ENCODE data around the gene ZNF185.

ZNF185 gene

DNA sequence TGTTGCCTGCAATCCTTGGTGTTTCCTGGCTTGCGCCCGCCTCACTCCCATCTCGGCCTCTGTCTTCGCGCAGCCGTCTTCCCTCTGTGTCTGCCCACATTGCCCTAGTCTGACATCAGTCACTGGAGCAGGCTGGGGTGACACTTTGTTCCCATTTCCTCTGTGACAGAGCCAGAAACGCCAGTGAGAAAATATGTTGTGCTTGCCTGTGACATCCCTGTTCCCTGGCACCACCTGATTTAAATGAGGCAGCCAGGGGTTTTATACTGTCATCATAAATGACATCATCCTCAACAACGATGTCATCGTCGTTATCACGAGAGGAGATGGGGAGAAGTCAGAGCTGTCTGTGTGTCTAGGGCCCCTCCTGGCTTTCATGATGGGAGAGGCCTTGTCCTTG, 29.1 kb downstream of the ZNF185 start:
- H2BK12ac ChIP-seq (ENCODE audit: low read length): no peak overlapping the region
- H3K23ac ChIP-seq (ENCODE audit: low read depth, low read length, poor library complexity): no peak overlapping the region
- no peak overlapping the region for H3K4ac ChIP-seq (ENCODE audit: low read length)
- no peaks in the 10 kb centered on the region for H3K9me3 ChIP-seq (replicated peaks in 1 of 2; ENCODE audit: control insufficient read depth in 2 of 2, insufficient read depth in 1 of 2, low read depth in 1 of 2, low read length in 2 of 2)
- no peak for DNase-seq (ENCODE audit: low spot score)
- no peak overlapping the region for H2AK5ac ChIP-seq (ENCODE audit: low read depth, low read length)
- no peak overlapping the region for H2BK5ac ChIP-seq (ENCODE audit: low read length)
- no peak overlapping the region for H4K8ac ChIP-seq (ENCODE audit: low read depth, low read length)
- no peak overlapping the region for H2BK120ac ChIP-seq (ENCODE audit: low read depth, low read length)
- H4K91ac ChIP-seq (ENCODE audit: low read depth, low read length, poor library complexity): no peak overlapping the region
- H3K4me1 ChIP-seq (ENCODE audit: control insufficient read depth in 2 of 2, insufficient read depth in 1 of 2, low read depth in 1 of 2, low read length in 2 of 2): peaks cover 0 to 2% of the 10 kb centered on the region in 2 donors
- H3K14ac ChIP-seq (ENCODE audit: low read length): no peak overlapping the region
- no CpG with 5 or more reads among the region's 11 CpGs for WGBS, 2 donors (ENCODE audit: extremely low coverage in 2 of 2, insufficient read length in 2 of 2, insufficient replicate concordance in 1 of 2)
- H2BK15ac ChIP-seq (ENCODE audit: low read length): no peak overlapping the region
- H3K79me1 ChIP-seq (ENCODE audit: low read depth, low read length): no peaks in the 10 kb centered on the region
- H3K27ac ChIP-seq (replicated peaks; ENCODE audit: low read length): no peak overlapping the region
- no peak overlapping the region for H3K4me3 ChIP-seq (ENCODE audit: low read length in 2 of 2)
- no peak overlapping the region for H2AFZ ChIP-seq (ENCODE audit: low read length)
- no peak overlapping the region for H3K18ac ChIP-seq (ENCODE audit: low read length)
- no peak overlapping the region for H3K9ac ChIP-seq (ENCODE audit: low read depth, low read length, poor library complexity)
- H3K36me3 ChIP-seq (replicated peaks in 1 of 2; ENCODE audit: control insufficient read depth in 2 of 2, insufficient read depth in 2 of 2, low read length in 2 of 2): no peaks in the 10 kb centered on the region
- no peak overlapping the region for H3K4me2 ChIP-seq (ENCODE audit: insufficient read depth, low read length, poor library complexity, severe bottlenecking)
- peaks cover 0 to 28% (median 0%) of the 10 kb centered on the region in 3 experiments for H3K27me3 ChIP-seq (ENCODE audit: control insufficient read depth in 3 of 3, insufficient read depth in 3 of 3, low read depth in 1 of 3, low read length in 3 of 3)

DNA sequence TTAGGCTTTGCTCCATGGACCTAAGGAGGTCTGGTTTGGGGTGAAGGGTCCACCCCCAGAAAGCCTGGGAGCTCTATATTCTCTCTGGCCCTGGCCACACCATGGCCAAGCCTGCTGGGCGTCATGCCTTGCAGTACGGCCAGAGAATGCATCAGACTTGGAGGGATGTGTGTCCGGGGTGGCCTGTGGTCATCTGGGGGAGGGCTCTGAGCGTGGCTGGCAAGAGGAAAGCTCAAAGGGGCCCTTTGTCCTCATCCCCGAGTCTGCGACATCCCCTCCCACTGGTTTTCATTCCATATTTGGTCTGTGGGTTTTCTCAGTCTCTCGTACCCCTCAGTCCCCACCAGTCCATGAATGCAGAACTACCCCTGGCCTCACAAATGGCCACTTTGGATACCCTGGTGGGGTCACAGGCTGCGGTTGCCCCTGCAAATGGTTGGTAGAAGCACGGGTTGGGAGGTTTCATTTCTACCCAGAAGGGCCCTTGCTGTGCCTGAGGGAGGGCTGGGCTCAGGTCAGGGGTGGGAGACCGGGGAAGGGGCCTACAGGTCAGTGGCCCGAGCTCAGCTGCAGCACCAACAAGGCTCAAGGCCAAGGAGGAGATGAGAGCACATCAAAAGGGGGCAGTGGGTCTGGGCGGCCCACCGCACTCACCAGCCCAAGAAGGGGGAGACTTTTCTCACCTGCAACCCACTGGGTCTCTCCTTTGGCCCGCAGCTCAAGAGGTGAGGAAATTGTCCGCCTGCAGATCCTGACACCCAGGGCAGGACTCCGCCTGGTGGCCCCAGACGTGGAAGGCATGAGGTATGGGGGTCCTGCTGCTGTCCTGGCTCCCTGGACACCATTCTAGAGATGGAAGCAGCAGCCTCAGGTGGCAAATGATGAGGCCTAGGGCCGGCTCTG, 30.2 kb downstream of the ZNF185 start:
- no CpG with 5 or more reads among the region's 18 CpGs for WGBS, 2 donors (ENCODE audit: extremely low coverage in 2 of 2, insufficient read length in 2 of 2, insufficient replicate concordance in 1 of 2)
- Histone ChIP-seq H4K8ac (ENCODE audit: low read depth, low read length) (no peak overlapping the region), H3K36me3 (replicated peaks in 1 of 2; ENCODE audit: control insufficient read depth in 2 of 2, insufficient read depth in 2 of 2, low read length in 2 of 2) (no peaks in the 10 kb centered on the region), H3K4ac (ENCODE audit: low read length) (no peak overlapping the region), H3K27me3 (ENCODE audit: control insufficient read depth in 3 of 3, insufficient read depth in 3 of 3, low read depth in 1 of 3, low read length in 3 of 3) (peaks cover 0 to 33% (median 0%) of the 10 kb centered on the region in 3 experiments), H2BK12ac (ENCODE audit: low read length) (no peak overlapping the region), H3K9me3 (replicated peaks in 1 of 2; ENCODE audit: control insufficient read depth in 2 of 2, insufficient read depth in 1 of 2, low read depth in 1 of 2, low read length in 2 of 2) (no peaks in the 10 kb centered on the region), H3K9ac (ENCODE audit: low read depth, low read length, poor library complexity) (no peak overlapping the region), H2AFZ (ENCODE audit: low read length) (no peak overlapping the region), H3K27ac (replicated peaks; ENCODE audit: low read length) (no peak overlapping the region), H3K23ac (ENCODE audit: low read depth, low read length, poor library complexity) (no peak overlapping the region), H3K4me2 (ENCODE audit: insufficient read depth, low read length, poor library complexity, severe bottlenecking) (no peak overlapping the region), H3K4me3 (ENCODE audit: low read length in 2 of 2) (no peak overlapping the region), H3K79me1 (ENCODE audit: low read depth, low read length) (no peaks in the 10 kb centered on the region), H2BK15ac (ENCODE audit: low read length) (no peak overlapping the region), H2BK5ac (ENCODE audit: low read length) (no peak overlapping the region), H4K91ac (ENCODE audit: low read depth, low read length, poor library complexity) (no peak overlapping the region), H3K14ac (ENCODE audit: low read length) (no peak overlapping the region), H2AK5ac (ENCODE audit: low read depth, low read length) (no peak overlapping the region), H3K4me1 (ENCODE audit: control insufficient read depth in 2 of 2, insufficient read depth in 1 of 2, low read depth in 1 of 2, low read length in 2 of 2) (peaks cover 0 to 2% of the 10 kb centered on the region in 2 donors), H3K18ac (ENCODE audit: low read length) (no peak overlapping the region), H2BK120ac (ENCODE audit: low read depth, low read length) (no peak overlapping the region)
- DNase-seq (ENCODE audit: low spot score): no peak

DNA sequence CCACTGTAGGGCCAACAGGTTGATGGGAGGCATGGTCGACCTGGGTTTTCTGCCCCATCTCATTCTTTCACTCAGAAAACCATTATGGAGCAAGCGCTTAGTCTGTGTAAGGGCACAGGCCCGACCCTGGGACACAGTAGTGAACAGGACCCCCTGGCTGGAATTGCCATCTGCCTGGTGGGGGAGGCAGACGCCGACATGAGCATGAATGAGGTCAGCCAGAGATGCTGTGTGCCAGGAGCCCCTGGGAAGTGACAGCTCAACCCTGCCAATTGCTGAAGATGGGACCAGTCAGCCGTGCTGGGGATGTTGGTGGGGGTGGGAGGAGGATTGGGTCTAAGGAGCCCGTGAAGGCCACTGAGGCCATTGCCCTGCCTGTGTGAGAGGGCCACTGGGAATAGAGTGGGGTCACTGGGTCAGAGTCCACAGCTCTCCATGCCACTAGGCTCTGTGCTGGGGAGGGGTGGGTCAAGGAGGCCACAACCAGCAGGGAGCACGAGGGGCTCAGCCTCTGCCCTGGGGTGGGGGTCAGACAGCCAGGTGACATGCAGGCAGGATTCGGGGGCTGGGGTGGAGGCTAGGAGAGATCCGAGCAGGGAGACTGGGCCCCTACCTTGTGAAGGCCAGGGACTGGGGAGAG, 31.0 kb downstream of the ZNF185 start:
- H4K91ac ChIP-seq (ENCODE audit: low read depth, low read length, poor library complexity): no peak overlapping the region
- peaks cover 0 to 2% of the 10 kb centered on the region in 2 donors for H3K4me1 ChIP-seq (ENCODE audit: control insufficient read depth in 2 of 2, insufficient read depth in 1 of 2, low read depth in 1 of 2, low read length in 2 of 2)
- no peak overlapping the region for H2BK12ac ChIP-seq (ENCODE audit: low read length)
- no peaks in the 10 kb centered on the region for H3K79me1 ChIP-seq (ENCODE audit: low read depth, low read length)
- H3K9me3 ChIP-seq (replicated peaks in 1 of 2; ENCODE audit: control insufficient read depth in 2 of 2, insufficient read depth in 1 of 2, low read depth in 1 of 2, low read length in 2 of 2): no peaks in the 10 kb centered on the region
- no peak overlapping the region for H3K4ac ChIP-seq (ENCODE audit: low read length)
- H2AFZ ChIP-seq (ENCODE audit: low read length): no peak overlapping the region
- no peak overlapping the region for H3K23ac ChIP-seq (ENCODE audit: low read depth, low read length, poor library complexity)
- no peak overlapping the region for H3K14ac ChIP-seq (ENCODE audit: low read length)
- H2AK5ac ChIP-seq (ENCODE audit: low read depth, low read length): no peak overlapping the region
- H3K18ac ChIP-seq (ENCODE audit: low read length): no peak overlapping the region
- H3K9ac ChIP-seq (ENCODE audit: low read depth, low read length, poor library complexity): no peak overlapping the region
- no peak overlapping the region for H2BK5ac ChIP-seq (ENCODE audit: low read length)
- no peak overlapping the region for H4K8ac ChIP-seq (ENCODE audit: low read depth, low read length)
- WGBS, 2 donors (ENCODE audit: extremely low coverage in 2 of 2, insufficient read length in 2 of 2, insufficient replicate concordance in 1 of 2): no CpG with 5 or more reads among the region's 10 CpGs
- no peak overlapping the region for H3K4me3 ChIP-seq (ENCODE audit: low read length in 2 of 2)
- no peak overlapping the region for H3K4me2 ChIP-seq (ENCODE audit: insufficient read depth, low read length, poor library complexity, severe bottlenecking)
- no peaks in the 10 kb centered on the region for H3K36me3 ChIP-seq (replicated peaks in 1 of 2; ENCODE audit: control insufficient read depth in 2 of 2, insufficient read depth in 2 of 2, low read length in 2 of 2)
- no peak overlapping the region for H2BK15ac ChIP-seq (ENCODE audit: low read length)
- H3K27me3 ChIP-seq (ENCODE audit: control insufficient read depth in 3 of 3, insufficient read depth in 3 of 3, low read depth in 1 of 3, low read length in 3 of 3): peaks cover 0 to 36% (median 0%) of the 10 kb centered on the region in 3 experiments
- no peak overlapping the region for H3K27ac ChIP-seq (replicated peaks; ENCODE audit: low read length)
- H2BK120ac ChIP-seq (ENCODE audit: low read depth, low read length): no peak overlapping the region
- no peak for DNase-seq (ENCODE audit: low spot score)

DNA sequence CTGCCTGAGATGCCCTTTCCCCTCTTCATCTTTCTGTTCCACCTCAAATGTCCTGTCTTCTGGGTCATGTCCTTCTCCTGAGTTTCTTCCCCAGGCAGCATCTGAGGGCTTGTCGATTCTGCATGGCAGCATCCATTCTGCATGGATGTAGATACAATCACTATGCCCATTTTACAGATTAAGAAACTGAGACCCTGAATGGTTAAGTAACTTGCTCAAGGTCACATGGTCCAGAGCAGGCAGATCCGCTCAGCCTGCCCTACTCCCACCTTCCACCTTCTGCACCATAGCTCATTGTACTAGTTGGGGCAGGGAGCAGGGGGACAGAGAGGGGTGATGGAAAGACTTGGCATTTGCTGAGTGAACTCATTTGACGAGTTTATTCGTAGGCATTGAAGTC, 32.0 kb downstream of the ZNF185 start:
- Histone ChIP-seq H2AK5ac (ENCODE audit: low read depth, low read length) (no peak overlapping the region), H2BK15ac (ENCODE audit: low read length) (no peak overlapping the region), H3K79me1 (ENCODE audit: low read depth, low read length) (no peaks in the 10 kb centered on the region), H3K27ac (replicated peaks; ENCODE audit: low read length) (no peak overlapping the region), H3K4ac (ENCODE audit: low read length) (no peak overlapping the region), H3K23ac (ENCODE audit: low read depth, low read length, poor library complexity) (no peak overlapping the region), H4K8ac (ENCODE audit: low read depth, low read length) (no peak overlapping the region), H3K18ac (ENCODE audit: low read length) (no peak overlapping the region), H2BK12ac (ENCODE audit: low read length) (no peak overlapping the region), H3K4me3 (ENCODE audit: low read length in 2 of 2) (no peak overlapping the region), H3K14ac (ENCODE audit: low read length) (no peak overlapping the region), H2AFZ (ENCODE audit: low read length) (no peak overlapping the region), H3K9ac (ENCODE audit: low read depth, low read length, poor library complexity) (no peak overlapping the region), H3K36me3 (replicated peaks in 1 of 2; ENCODE audit: control insufficient read depth in 2 of 2, insufficient read depth in 2 of 2, low read length in 2 of 2) (no peaks in the 10 kb centered on the region), H3K9me3 (replicated peaks in 1 of 2; ENCODE audit: control insufficient read depth in 2 of 2, insufficient read depth in 1 of 2, low read depth in 1 of 2, low read length in 2 of 2) (no peaks in the 10 kb centered on the region), H2BK5ac (ENCODE audit: low read length) (no peak overlapping the region), H3K4me1 (ENCODE audit: control insufficient read depth in 2 of 2, insufficient read depth in 1 of 2, low read depth in 1 of 2, low read length in 2 of 2) (peaks cover 0 to 2% of the 10 kb centered on the region in 2 donors), H3K27me3 (ENCODE audit: control insufficient read depth in 3 of 3, insufficient read depth in 3 of 3, low read depth in 1 of 3, low read length in 3 of 3) (peaks cover 0 to 45% (median 0%) of the 10 kb centered on the region in 3 experiments), H4K91ac (ENCODE audit: low read depth, low read length, poor library complexity) (no peak overlapping the region), H2BK120ac (ENCODE audit: low read depth, low read length) (no peak overlapping the region), H3K4me2 (ENCODE audit: insufficient read depth, low read length, poor library complexity, severe bottlenecking) (no peak overlapping the region)
- DNase-seq (ENCODE audit: low spot score): no peak
- WGBS, 2 donors (ENCODE audit: extremely low coverage in 2 of 2, insufficient read length in 2 of 2, insufficient replicate concordance in 1 of 2): no CpG with 5 or more reads among the region's 4 CpGs
